ENCODE measurements around the gene ZNF423.
A peak's percentile ranks its signal among the peaks of the same experiment; 100 is the strongest.
"Not testable (repeated sequence)": the region's sequence is repeated elsewhere in the genome, so short reads cannot be mapped to it uniquely, and the experiment has no call there.

Gene ZNF423

DNA sequence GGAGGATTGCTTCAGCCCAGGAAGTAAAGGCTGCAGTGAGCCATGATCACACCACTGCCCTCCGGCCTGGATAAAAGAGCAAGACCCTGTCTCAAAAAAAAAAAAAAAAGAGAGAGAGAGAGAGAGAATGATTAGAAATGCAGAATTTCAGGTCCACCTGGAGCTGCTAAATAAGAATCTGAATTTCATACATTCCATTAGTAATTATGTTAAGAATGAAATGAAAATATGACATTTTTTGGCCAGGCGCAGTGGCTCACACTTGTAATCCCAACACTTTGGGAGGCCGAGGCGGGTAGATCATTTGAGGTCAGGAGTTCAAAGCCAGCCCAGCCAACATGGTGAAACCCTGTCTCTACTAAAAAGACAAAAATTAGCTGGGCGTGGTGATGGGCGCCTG is 178.3 kb downstream of the ZNF423 start:
- not testable (repeated sequence) for H3K9ac ChIP-seq (ENCODE audit: low read length); H3K4me3 ChIP-seq (ENCODE audit: low read length); H3K27ac ChIP-seq (ENCODE audit: low read depth, low read length); H3K36me3 ChIP-seq (ENCODE audit: control insufficient read depth, insufficient read depth, low read length); H3K4me1 ChIP-seq (ENCODE audit: control insufficient read depth, insufficient read depth, low read length); H3K27me3 ChIP-seq (ENCODE audit: control insufficient read depth, insufficient read depth, low read length)

DNA sequence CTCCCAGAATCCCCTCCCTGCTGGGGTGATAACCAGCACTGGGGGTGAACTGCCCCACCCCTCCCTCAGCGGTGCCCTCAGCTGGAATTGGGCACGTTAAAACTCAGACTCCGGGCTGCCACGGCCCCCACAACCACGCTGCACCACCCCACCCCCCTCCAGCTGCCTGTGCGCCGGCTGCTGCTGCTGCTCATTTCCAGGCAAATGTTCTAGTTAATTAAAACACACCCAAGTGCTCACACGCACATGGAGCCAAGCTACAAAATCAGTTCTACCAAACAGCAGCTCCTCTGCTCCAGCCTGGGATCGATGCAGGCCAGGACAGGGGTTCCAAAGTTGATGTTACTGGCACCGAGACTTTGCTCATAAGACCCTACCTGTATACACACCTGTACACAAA is 180.5 kb downstream of the ZNF423 start:
- H3K27me3 ChIP-seq (ENCODE audit: control insufficient read depth, insufficient read depth, low read length): no peaks in the 10 kb centered on the region
- H3K4me3 ChIP-seq (ENCODE audit: low read length): no peak overlapping the region
- no peak overlapping the region for H3K27ac ChIP-seq (ENCODE audit: low read depth, low read length)
- no peaks in the 10 kb centered on the region for H3K36me3 ChIP-seq (ENCODE audit: control insufficient read depth, insufficient read depth, low read length)
- no peak overlapping the region for H3K9ac ChIP-seq (ENCODE audit: low read length)
- H3K4me1 ChIP-seq (ENCODE audit: control insufficient read depth, insufficient read depth, low read length): no peaks in the 10 kb centered on the region

DNA sequence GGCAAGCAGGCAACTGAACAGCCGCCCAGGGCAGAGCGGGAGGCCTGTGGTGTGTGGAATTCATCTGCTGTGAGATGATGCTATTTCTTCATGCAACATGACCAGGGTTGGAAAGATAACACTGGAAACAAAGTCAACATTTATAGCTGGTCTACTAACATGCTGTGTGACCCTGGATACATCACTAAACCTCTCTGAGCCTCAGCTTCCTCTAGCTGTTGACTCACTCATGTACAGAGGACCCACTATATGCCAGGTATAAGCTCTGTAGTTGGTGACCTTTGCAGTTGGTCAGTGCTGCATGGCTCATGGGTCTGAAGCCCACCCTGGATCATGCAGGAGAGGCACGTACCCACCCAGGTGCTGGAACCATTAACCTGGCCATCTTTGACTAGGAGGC is 180.9 kb downstream of the ZNF423 start:
- Histone ChIP-seq H3K9ac (ENCODE audit: low read length) (no peak overlapping the region), H3K4me3 (ENCODE audit: low read length) (no peak overlapping the region), H3K27me3 (ENCODE audit: control insufficient read depth, insufficient read depth, low read length) (no peaks in the 10 kb centered on the region), H3K27ac (ENCODE audit: low read depth, low read length) (no peak overlapping the region), H3K4me1 (ENCODE audit: control insufficient read depth, insufficient read depth, low read length) (no peaks in the 10 kb centered on the region), H3K36me3 (ENCODE audit: control insufficient read depth, insufficient read depth, low read length) (no peaks in the 10 kb centered on the region)

DNA sequence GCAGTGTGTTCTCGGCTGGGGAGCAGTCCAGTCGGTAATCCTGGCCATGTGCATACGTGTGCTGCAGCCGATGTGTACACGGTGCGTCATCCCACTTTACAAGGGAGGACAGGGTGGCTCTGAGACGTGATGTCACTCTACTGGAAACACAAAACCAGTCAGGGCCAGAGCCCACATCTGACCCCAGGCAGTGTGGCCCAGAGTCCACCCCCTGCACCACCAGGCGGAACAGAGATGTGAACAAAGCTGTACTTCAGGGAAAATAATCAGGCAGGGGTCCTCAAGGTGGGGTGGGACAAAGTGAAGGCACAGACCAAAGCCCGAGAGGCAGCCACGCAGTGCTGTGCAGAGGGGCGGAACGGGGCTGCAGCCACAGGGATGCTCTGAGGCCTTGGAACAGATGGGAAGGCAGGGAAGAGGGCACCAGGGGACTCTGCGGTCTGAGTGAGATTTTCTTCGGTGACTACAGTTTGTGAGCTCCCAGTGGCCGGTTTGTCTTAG is 181.5 kb downstream of the ZNF423 start:
- H3K4me1 ChIP-seq (ENCODE audit: control insufficient read depth, insufficient read depth, low read length): no peaks in the 10 kb centered on the region
- H3K9ac ChIP-seq (ENCODE audit: low read length): no peak overlapping the region
- H3K4me3 ChIP-seq (ENCODE audit: low read length): no peak overlapping the region
- H3K36me3 ChIP-seq (ENCODE audit: control insufficient read depth, insufficient read depth, low read length): no peaks in the 10 kb centered on the region
- H3K27me3 ChIP-seq (ENCODE audit: control insufficient read depth, insufficient read depth, low read length): no peaks in the 10 kb centered on the region
- no peak overlapping the region for H3K27ac ChIP-seq (ENCODE audit: low read depth, low read length)

GRCh38 chr16:49673442-49673841 is 182.5 kb downstream of the ZNF423 start:
- H3K27me3 ChIP-seq (ENCODE audit: control insufficient read depth, insufficient read depth, low read length): no peaks in the 10 kb centered on the region
- no peak overlapping the region for H3K9ac ChIP-seq (ENCODE audit: low read length)
- H3K4me3 ChIP-seq (ENCODE audit: low read length): no peak overlapping the region
- no peaks in the 10 kb centered on the region for H3K4me1 ChIP-seq (ENCODE audit: control insufficient read depth, insufficient read depth, low read length)
- H3K27ac ChIP-seq (ENCODE audit: low read depth, low read length): no peak overlapping the region
- H3K36me3 ChIP-seq (ENCODE audit: control insufficient read depth, insufficient read depth, low read length): no peaks in the 10 kb centered on the region

DNA sequence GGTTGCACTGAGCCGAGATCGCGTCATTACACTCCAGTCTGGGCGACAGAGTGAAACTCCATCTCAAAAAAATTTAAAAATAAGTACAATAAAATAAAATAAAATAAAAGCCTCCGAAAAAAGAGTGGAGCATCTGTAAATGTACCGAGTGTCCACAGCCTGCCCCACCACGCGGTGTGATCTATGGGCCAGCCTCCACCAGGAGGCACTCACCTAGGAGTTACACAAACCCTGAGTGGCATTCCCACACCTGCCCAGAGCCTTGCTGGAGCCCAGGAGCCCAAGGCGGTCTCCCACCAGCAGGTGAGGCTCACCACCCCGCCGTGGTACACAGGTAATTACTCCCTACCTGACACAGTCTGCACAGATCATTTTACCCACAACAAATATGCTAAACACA is 183.2 kb downstream of the ZNF423 start:
- H3K4me1 ChIP-seq (ENCODE audit: control insufficient read depth, insufficient read depth, low read length): no peaks in the 10 kb centered on the region
- H3K36me3 ChIP-seq (ENCODE audit: control insufficient read depth, insufficient read depth, low read length): no peaks in the 10 kb centered on the region
- no peak overlapping the region for H3K4me3 ChIP-seq (ENCODE audit: low read length)
- no peak overlapping the region for H3K27ac ChIP-seq (ENCODE audit: low read depth, low read length)
- no peaks in the 10 kb centered on the region for H3K27me3 ChIP-seq (ENCODE audit: control insufficient read depth, insufficient read depth, low read length)
- H3K9ac ChIP-seq (ENCODE audit: low read length): no peak overlapping the region

DNA sequence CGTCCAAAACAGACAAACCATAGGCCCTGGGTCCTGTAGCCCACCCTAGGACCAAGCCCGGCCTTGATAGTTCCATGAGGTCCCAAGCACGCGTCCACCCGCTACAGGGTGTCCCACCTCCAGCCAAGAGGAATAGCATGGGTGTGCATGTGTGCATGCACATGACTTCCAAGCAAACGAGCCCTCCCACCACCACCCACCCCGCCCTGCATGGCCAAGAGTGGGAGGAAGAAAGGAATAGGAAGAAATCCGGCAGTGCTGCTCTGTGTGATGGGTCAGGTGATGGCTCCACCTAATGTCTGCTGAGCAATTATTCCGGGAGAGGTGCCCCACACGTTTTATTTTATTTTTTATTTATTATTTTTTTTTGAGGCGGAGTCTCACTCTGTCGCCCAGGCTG is 184.6 kb downstream of the ZNF423 start:
- Histone ChIP-seq H3K4me1 (ENCODE audit: control insufficient read depth, insufficient read depth, low read length) (no peaks in the 10 kb centered on the region), H3K4me3 (ENCODE audit: low read length) (no peak overlapping the region), H3K36me3 (ENCODE audit: control insufficient read depth, insufficient read depth, low read length) (no peaks in the 10 kb centered on the region), H3K9ac (ENCODE audit: low read length) (no peak overlapping the region), H3K27me3 (ENCODE audit: control insufficient read depth, insufficient read depth, low read length) (no peaks in the 10 kb centered on the region), H3K27ac (ENCODE audit: low read depth, low read length) (no peak overlapping the region)

DNA sequence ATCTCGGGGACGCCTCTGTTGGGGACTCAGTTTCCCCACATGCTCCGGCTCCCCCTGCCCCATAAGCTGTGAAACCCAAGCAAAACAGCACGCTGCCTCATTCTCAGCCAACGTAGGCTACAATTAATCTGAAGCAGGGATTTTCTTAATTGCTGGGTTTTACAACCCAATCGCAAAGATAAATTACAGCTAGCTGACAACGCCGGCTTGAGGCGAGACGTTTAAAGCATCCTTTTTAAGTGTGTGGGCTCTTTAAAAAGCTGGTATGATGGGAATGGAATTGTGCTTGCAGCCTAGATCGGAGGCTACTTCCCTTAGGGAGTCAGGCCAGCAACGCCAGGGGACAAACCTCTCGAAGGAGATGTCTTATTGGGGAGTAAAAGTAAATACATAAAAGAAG is 185.3 kb downstream of the ZNF423 start:
- Histone ChIP-seq H3K36me3 (ENCODE audit: control insufficient read depth, insufficient read depth, low read length) (no peaks in the 10 kb centered on the region), H3K27ac (ENCODE audit: low read depth, low read length) (no peak overlapping the region), H3K27me3 (ENCODE audit: control insufficient read depth, insufficient read depth, low read length) (no peaks in the 10 kb centered on the region), H3K4me3 (ENCODE audit: low read length) (no peak overlapping the region), H3K4me1 (ENCODE audit: control insufficient read depth, insufficient read depth, low read length) (no peaks in the 10 kb centered on the region), H3K9ac (ENCODE audit: low read length) (no peak overlapping the region)

GRCh38 chr16:49665482-49666230 is 190.3 kb downstream of the ZNF423 start:
- no peaks in the 10 kb centered on the region for H3K36me3 ChIP-seq (ENCODE audit: control insufficient read depth, insufficient read depth, low read length)
- peaks cover 13% of the 10 kb centered on the region for H3K4me1 ChIP-seq (ENCODE audit: control insufficient read depth, insufficient read depth, low read length)
- no peaks in the 10 kb centered on the region for H3K27me3 ChIP-seq (ENCODE audit: control insufficient read depth, insufficient read depth, low read length)
- H3K9ac ChIP-seq (ENCODE audit: low read length): no peak overlapping the region
- H3K4me3 ChIP-seq (ENCODE audit: low read length): no peak overlapping the region
- H3K27ac ChIP-seq (ENCODE audit: low read depth, low read length): no peak overlapping the region

DNA sequence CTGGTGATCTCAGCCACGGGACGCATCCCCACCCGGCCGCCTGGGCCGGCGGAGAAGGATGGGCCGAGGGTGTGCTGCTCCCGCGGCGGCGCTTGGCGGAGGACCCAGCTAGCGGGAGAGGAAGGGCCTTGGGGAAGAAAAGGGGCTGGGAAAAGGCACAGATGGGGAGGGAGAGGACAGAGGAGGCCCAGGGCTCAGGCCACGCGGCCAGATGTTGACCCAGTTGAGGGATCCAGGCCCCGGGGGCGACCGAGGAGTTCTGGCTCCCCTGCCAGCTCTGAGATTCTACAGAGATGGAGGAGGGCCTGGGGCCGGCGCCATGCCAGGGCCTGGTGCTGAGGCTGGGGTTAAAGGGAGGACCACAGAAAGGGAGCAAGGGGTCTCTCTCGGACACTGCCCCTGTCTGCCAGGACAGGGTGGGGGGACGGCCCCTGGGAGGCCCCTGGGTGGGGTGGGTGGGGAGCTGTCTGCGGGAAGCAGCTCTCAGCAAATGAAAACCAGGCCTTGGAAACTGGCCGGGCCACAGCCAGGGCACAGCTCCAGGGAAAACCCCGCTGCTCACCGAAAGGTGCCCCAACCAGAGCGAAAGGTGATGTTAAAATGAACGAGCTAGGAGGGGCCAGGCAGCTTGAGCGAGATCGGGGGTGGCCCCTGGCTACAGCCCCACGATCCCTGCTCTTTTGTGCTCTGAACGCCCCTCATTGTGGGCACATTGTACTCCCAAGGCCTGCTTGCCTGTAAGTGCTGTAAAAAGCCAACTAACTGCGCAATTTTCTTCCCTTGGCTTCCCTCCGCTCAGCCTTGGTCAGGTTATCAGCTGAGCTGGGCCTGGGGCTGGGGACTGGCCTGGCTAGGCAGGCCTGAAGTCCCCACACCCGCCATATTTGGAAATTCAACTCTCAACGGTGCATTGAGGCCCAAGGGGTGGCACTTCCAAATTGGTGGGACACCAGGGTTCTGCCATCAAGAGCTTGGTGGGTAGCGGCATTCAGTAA is 191.4 kb downstream of the ZNF423 start:
- no peak overlapping the region for H3K9ac ChIP-seq (ENCODE audit: low read length)
- peak overlapping the region; percentile 58 for H3K4me3 ChIP-seq (ENCODE audit: low read length)
- H3K27me3 ChIP-seq (ENCODE audit: control insufficient read depth, insufficient read depth, low read length): no peaks in the 10 kb centered on the region
- H3K4me1 ChIP-seq (ENCODE audit: control insufficient read depth, insufficient read depth, low read length): peaks cover 13% of the 10 kb centered on the region
- peak overlapping the region; percentile 71 for H3K27ac ChIP-seq (ENCODE audit: low read depth, low read length)
- H3K36me3 ChIP-seq (ENCODE audit: control insufficient read depth, insufficient read depth, low read length): no peaks in the 10 kb centered on the region

- no peaks in the 10 kb centered on the region for H3K36me3 ChIP-seq (ENCODE audit: control insufficient read depth, insufficient read depth, low read length)
- H3K4me1 ChIP-seq (ENCODE audit: control insufficient read depth, insufficient read depth, low read length): peaks cover 13% of the 10 kb centered on the region
- H3K27ac ChIP-seq (ENCODE audit: low read depth, low read length): peak overlapping the region; percentile 71
- H3K9ac ChIP-seq (ENCODE audit: low read length): no peak overlapping the region
- H3K27me3 ChIP-seq (ENCODE audit: control insufficient read depth, insufficient read depth, low read length): no peaks in the 10 kb centered on the region
- H3K4me3 ChIP-seq (ENCODE audit: low read length): peak overlapping the region; percentile 58
These were observed 192.5 kb downstream of the ZNF423 start for GRCh38 chr16:49663081-49664065.

DNA sequence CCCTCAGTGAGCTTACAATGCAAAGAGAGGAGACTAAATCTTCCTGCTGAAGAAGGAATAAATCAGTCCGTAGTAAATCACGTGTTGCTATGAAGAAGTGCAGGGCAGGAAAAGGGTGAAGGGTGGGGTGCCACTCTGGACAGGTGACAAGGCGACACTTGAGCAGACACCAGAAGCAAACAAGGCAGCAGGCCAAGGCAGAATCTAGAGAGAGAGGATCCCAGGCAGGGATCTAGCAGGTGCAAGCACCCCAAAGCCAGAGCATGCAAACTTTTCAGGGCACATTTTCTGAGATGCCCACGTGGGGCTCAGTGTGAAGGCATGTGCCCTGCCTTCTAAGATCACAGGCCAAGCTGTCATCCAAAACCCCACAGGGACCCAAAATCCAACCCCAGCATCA is 193.3 kb downstream of the ZNF423 start:
- peaks cover 13% of the 10 kb centered on the region for H3K4me1 ChIP-seq (ENCODE audit: control insufficient read depth, insufficient read depth, low read length)
- H3K27ac ChIP-seq (ENCODE audit: low read depth, low read length): no peak overlapping the region
- no peaks in the 10 kb centered on the region for H3K27me3 ChIP-seq (ENCODE audit: control insufficient read depth, insufficient read depth, low read length)
- no peaks in the 10 kb centered on the region for H3K36me3 ChIP-seq (ENCODE audit: control insufficient read depth, insufficient read depth, low read length)
- H3K4me3 ChIP-seq (ENCODE audit: low read length): peak overlapping the region; percentile 58
- H3K9ac ChIP-seq (ENCODE audit: low read length): no peak overlapping the region

All from rectal smooth muscle tissue (tissue), 1 donor.